HUES64 (cell line): Measurements from ENCODE around the gene NUDC.
"Not testable (repeated sequence)": the region's sequence is repeated elsewhere in the genome, so short reads cannot be mapped to it uniquely, and the experiment has no call there.

Experiments
- H3K27ac ChIP-seq: 2 replicates; pipeline ENCODE4 v1.7.0; 2013; ENCODE audit warnings: low read depth, low read length, inconsistent platforms
- H3K27me3 ChIP-seq: 2 replicates; pipeline ENCODE4 v1.6.1; 2013; ENCODE audit warnings: mild to moderate bottlenecking, low read length; ENCODE audit not compliant: insufficient read depth
- H3K36me3 ChIP-seq: 2 replicates; pipeline ENCODE4 v1.6.1; 2013; ENCODE audit warnings: mild to moderate bottlenecking, low read length; ENCODE audit not compliant: insufficient read depth
- H3K4me1 ChIP-seq: 2 replicates; pipeline ENCODE4 v1.6.1; 2013; ENCODE audit warnings: mild to moderate bottlenecking, low read length, moderate library complexity; ENCODE audit not compliant: insufficient read depth
- H3K4me3 ChIP-seq: 2 replicates; pipeline ENCODE4 v1.5.1; 2013; ENCODE audit warnings: mild to moderate bottlenecking, low read length, moderate library complexity
- H3K9ac ChIP-seq: 2 replicates; pipeline ENCODE4 v1.6.1; 2013; ENCODE audit warnings: mild to moderate bottlenecking, low read depth, low read length
- H3K9me3 ChIP-seq: 2 replicates; pipeline ENCODE4 v1.6.1; 2013; ENCODE audit warnings: low read depth, low read length; ENCODE audit not compliant: insufficient read depth
- WGBS: fragments of 150-250, 120-280 bp; methylation state at CpG from one replicate; pipeline ENCODE4 v1.1.7; 2013; ENCODE audit warnings: missing lambda C conversion rate; 5-methylcytosine and 5-hydroxymethylcytosine counted together

Gene NUDC

DNA sequence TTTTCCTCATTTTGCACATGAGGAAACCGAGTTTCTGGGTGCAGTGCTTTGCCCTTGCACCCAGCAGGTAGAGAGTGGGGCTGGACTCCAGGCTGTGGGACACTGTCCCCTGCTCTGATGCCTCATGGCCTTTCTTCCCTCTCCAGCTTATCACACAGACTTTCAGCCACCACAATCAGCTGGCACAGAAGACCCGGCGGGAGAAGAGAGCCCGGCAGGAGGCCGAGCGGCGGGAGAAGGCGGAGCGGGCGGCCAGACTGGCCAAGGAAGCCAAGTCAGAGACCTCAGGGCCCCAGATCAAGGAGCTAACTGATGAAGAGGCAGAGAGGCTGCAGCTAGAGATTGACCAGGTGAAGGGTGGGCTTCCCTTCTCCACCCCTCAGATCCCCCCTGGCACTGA, 19.8 kb downstream of the NUDC start:
- peaks cover 78% of the 10 kb centered on the region for H3K36me3 ChIP-seq
- WGBS, result 97% methylated on average over 10 of the region's 10 CpGs

DNA sequence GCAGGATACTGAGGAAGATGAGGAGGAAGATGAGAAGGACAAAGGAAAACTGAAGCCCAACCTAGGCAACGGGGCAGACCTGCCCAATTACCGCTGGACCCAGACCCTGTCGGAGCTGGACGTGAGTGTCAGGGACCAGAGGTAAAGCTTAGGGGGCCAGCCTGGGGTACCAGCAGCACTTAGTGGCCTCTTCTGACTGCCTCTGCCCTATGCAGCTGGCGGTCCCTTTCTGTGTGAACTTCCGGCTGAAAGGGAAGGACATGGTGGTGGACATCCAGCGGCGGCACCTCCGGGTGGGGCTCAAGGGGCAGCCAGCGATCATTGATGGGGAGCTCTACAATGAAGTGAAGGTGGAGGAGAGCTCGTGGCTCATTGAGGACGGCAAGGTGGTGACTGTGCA, 21.1 kb downstream of the NUDC start:
- Histone ChIP-seq H3K27me3 (no peaks in the 10 kb centered on the region), H3K9me3 (no peaks in the 10 kb centered on the region), H3K27ac (no peak overlapping the region), H3K4me3 (no peak overlapping the region), H3K9ac (no peak overlapping the region), H3K36me3 (peaks cover 78% of the 10 kb centered on the region), H3K4me1 (no peaks in the 10 kb centered on the region)
- 95% methylated on average over 12 of the region's 12 CpGs for WGBS

More for the DNA sequence above, 19.8 kb downstream of the NUDC start:
- Histone ChIP-seq H3K9ac (no peak overlapping the region), H3K9me3 (no peaks in the 10 kb centered on the region), H3K27ac (no peak overlapping the region), H3K27me3 (no peaks in the 10 kb centered on the region), H3K4me1 (no peaks in the 10 kb centered on the region), H3K4me3 (no peak overlapping the region)

DNA sequence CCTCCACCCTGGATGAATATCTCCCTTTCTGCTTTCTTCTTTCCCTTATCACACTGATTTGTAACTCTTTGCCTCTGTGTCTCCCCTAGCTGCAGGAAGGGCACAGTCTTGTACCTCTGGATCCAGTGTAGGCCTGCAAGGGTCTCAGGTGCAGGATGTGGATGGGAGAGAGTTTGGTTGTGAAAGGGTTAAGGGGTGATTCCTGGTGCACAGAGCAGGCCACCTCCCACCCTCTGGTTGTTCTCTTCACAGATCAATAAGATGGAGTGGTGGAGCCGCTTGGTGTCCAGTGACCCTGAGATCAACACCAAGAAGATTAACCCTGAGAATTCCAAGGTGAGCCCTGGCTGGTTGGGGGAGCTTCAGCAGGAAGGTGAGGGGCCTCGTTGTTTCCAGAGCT, 23.6 kb downstream of the NUDC start:
- Histone ChIP-seq H3K9me3 (no peaks in the 10 kb centered on the region), H3K36me3 (peaks cover 72% of the 10 kb centered on the region), H3K4me3 (no peak overlapping the region), H3K27me3 (no peaks in the 10 kb centered on the region), H3K4me1 (no peaks in the 10 kb centered on the region), H3K27ac (no peak overlapping the region), H3K9ac (no peak overlapping the region)
- 92% methylated on average over 2 of the region's 2 CpGs for WGBS

DNA sequence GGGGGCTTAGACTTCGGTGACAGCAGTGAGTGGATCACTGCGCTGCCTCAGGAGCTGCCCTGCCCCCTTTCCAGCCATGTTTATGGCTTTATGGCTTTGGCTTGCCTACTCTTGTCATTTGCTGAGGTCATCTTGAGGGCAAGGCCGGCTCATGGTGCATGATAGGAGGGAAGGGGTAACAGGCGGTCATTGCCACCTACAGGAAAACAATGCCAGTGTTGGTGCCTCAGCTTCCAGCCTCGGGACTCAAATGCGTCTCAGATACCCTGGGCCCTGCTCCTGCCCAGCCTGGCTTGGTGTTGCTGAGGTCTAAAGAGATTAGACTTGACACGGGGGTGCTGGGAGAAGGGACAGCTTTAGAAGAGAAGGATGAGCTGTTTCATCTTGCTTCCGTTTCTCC, 24.2 kb downstream of the NUDC start:
- no peaks in the 10 kb centered on the region for H3K27me3 ChIP-seq
- no peak overlapping the region for H3K27ac ChIP-seq
- no peak overlapping the region for H3K9ac ChIP-seq
- no peaks in the 10 kb centered on the region for H3K4me1 ChIP-seq
- H3K9me3 ChIP-seq, result no peaks in the 10 kb centered on the region
- H3K4me3 ChIP-seq, result no peak overlapping the region
- 94% methylated on average over 8 of the region's 8 CpGs for WGBS
- peaks cover 72% of the 10 kb centered on the region for H3K36me3 ChIP-seq

DNA sequence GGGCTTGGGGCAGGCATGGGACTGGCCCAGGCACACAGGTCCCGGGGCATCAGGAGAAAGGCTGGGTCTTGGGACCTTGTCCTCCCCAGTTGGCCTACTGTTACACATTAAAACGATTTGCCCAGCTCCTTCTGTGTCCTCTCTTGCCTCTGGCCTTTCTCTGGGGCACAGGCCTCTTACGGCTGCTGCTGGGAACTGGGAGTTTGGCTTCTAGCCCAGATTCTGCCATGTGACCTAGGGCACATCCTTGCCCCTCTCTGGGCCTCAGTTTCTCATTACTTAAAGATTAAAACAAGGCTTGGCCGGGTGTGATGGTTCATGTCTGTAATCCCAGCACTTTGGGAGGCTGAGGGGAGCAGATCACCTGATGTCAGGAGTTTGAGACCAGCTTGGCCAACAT, 24.7 kb downstream of the NUDC start:
- Histone ChIP-seq H3K9ac (no peak overlapping the region), H3K27ac (no peak overlapping the region), H3K4me1 (no peaks in the 10 kb centered on the region), H3K27me3 (no peaks in the 10 kb centered on the region), H3K9me3 (no peaks in the 10 kb centered on the region), H3K36me3 (peaks cover 68% of the 10 kb centered on the region), H3K4me3 (no peak overlapping the region)
- 94% methylated on average over 4 of the region's 4 CpGs for WGBS

DNA sequence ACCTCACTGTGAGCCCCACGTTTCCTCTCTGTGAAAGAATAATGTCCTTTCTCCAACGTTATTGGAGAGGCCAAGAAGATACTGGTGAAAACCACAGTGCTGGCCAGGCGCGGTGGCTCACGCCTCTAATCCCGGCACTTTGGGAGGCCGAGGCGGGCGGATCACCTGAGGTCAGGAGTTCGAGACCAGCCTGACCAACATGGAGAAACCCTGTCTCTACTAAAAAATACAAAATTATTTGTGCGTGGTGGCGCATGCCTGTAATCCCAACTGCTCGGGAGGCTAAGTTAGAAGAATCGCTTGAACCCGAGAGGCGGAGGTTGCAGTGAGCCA, 27.1 kb downstream of the NUDC start:
- H3K4me3 ChIP-seq, H3K9me3 ChIP-seq, H3K9ac ChIP-seq, H3K27ac ChIP-seq, H3K4me1 ChIP-seq, H3K27me3 ChIP-seq: not testable (repeated sequence)
- peaks cover 48% of the 10 kb centered on the region for H3K36me3 ChIP-seq
- 96% methylated on average over 16 of the region's 16 CpGs for WGBS

DNA sequence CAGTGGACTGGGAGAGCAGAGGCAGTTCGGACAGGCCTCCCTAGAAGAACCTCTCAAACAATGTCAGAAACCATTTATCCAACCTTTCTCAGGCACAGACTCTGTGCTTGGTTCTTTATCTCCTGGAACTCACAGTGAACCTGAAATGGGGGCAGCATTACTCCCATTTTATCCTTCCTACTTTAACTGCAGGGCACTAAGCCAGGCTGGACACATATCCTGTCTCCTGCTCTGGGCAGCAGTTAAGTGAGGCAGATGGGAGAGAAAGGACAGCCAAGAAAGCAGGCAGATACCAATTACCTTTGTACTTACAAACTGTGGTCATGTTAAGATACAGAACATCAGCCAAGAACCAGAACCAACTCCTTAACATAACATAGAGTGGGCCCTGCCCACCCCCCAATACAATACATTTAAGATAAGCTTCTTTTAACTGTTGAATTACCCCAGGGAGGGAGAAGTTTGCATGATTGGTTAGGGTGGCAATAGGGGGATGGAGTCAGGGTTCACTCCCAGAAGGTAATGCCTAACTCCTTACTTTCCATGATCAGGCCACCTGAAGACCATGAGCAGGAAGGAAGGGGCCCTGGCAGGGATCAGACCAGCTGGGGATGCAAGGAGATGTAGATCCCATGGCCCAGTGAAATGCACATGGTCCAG, 27.9 kb downstream of the NUDC start:
- Histone ChIP-seq H3K27me3 (no peaks in the 10 kb centered on the region), H3K27ac (no peak overlapping the region), H3K4me1 (no peaks in the 10 kb centered on the region), H3K4me3 (no peak overlapping the region), H3K36me3 (peaks cover 42% of the 10 kb centered on the region), H3K9ac (no peak overlapping the region), H3K9me3 (no peaks in the 10 kb centered on the region)
- WGBS, result 81% methylated on average over 1 of the region's 1 CpG

DNA sequence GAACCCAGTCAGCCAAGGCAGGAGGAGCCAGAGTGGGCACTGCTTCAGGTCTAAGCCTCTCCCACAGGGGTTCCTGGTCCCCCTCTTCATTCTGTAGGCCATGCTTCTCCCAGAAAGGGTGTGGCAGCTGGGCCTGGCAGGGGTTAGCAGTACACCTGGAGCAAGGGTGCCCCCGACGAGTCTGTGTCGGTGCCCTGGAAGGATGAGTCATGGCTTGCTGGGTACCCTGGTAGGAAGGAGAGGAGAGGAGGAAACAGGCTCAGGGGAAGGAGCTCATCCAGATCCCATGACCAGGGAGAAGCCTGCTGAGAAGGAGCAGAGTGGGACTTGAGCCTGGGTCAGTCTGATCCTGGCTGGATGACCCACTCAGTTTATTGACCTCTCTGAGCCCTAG, 28.4 kb downstream of the NUDC start:
- no peaks in the 10 kb centered on the region for H3K27me3 ChIP-seq
- no peak overlapping the region for H3K27ac ChIP-seq
- WGBS, result 98% methylated on average over 3 of the region's 3 CpGs
- no peaks in the 10 kb centered on the region for H3K4me1 ChIP-seq
- H3K9me3 ChIP-seq, result no peaks in the 10 kb centered on the region
- H3K36me3 ChIP-seq, result peaks cover 38% of the 10 kb centered on the region
- H3K4me3 ChIP-seq, result no peak overlapping the region
- no peak overlapping the region for H3K9ac ChIP-seq

DNA sequence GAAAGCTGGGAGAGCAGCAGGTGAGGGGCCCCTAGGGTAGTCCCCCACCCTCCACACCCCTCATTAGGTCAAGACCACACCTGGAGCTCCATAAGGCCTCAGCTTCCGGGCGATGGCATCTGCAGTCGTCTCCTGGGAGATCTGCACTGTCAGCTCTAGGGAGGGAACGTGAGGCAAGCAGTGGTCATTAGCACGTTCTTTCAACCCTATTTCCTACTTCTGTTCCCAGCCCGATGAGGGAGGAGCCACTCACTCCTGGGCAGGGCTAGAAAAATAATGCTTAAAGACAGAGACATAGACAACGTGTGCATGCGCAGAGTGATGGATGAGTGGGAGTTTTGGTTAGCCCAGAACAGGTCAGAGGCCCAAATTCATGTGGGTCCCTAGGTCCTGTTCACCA, 29.1 kb downstream of the NUDC start:
- H3K9me3 ChIP-seq, result no peaks in the 10 kb centered on the region
- H3K36me3 ChIP-seq, result peaks cover 31% of the 10 kb centered on the region
- H3K27ac ChIP-seq, result no peak overlapping the region
- H3K4me3 ChIP-seq, result no peak overlapping the region
- H3K27me3 ChIP-seq, result no peaks in the 10 kb centered on the region
- no peak overlapping the region for H3K9ac ChIP-seq
- H3K4me1 ChIP-seq, result no peaks in the 10 kb centered on the region
- WGBS, result 82% methylated on average over 8 of the region's 8 CpGs

DNA sequence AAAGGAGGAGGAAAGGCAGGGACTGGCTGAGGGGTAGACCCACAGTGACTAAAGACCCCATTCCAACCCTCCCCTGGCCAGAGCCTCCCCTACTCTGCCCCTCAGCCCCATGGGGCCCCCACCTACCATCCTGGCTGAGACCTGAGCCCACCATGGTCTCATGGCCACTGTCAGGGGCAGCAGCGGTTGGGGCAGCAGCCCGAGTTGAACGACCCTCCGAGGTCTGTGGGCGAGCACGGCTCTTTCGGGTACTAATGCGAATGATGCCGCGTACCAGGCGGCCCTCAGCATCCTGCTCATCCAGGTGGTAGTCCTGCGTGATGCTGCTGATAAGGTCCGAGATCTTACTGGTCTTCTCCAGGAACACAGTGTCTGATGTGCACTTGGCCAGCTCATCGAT, 29.7 kb downstream of the NUDC start:
- H3K9ac ChIP-seq, result no peak overlapping the region

DNA sequence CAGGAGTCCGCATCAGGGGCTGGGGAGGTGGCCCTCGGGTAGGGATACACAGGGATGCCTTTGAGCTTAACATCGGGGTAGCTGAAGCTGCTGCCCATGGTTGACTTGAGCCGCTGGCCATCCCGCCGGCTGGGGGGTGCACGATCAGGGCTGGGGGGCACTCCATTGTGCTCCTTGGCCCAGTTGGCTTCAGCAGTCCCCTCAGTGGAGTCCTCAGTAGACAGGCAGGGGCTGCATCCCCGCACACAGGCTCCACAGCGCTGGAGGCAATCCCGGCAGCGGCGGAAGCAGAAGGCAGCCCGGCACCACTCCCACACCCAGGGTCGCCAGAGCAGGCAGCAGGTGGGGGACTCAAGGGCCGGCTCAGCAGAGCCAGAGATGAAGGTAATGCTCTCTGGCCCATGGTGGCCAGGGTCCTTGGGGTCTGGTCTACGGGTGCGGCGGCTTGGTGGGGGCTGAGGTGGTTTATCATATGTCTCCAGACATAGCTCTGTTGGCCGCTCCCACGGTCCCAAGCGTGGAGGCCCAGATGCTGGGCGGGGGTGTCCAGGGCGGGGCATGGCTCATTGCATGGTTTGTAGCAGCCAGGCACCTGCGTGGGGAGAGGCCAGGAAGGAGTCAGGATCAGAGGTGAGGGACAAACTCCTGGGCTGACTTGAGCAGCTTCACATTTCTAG, 30.4 kb downstream of the NUDC start:
- Histone ChIP-seq H3K36me3 (peaks cover 18% of the 10 kb centered on the region), H3K4me3 (no peak overlapping the region), H3K9ac (no peak overlapping the region), H3K9me3 (no peaks in the 10 kb centered on the region), H3K4me1 (no peaks in the 10 kb centered on the region), H3K27ac (no peak overlapping the region), H3K27me3 (no peaks in the 10 kb centered on the region)
- WGBS, result 93% methylated on average over 24 of the region's 24 CpGs

More for the DNA sequence above, 29.7 kb downstream of the NUDC start:
- Histone ChIP-seq H3K9me3 (no peaks in the 10 kb centered on the region), H3K4me1 (no peaks in the 10 kb centered on the region), H3K27ac (no peak overlapping the region), H3K27me3 (no peaks in the 10 kb centered on the region), H3K36me3 (peaks cover 25% of the 10 kb centered on the region), H3K4me3 (no peak overlapping the region)
- 96% methylated on average over 14 of the region's 14 CpGs for WGBS

DNA sequence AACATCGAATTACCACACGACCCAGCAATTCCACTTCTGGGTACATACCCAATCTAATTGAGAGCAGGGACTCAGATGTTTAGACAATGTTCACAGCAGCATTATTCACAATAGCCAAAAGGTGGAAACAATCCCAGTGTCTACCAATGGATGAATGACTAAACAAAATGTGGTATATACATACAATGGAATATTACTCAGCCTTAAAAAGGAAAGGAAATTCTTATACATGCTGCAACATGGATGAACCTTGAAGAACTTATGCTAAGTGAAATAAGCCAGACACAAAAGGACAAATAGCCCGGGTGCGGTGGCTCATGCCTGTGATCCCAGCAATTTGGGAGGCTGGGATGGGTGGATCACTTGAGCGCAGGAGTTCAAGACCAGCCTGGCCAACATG, 31.8 kb downstream of the NUDC start:
- Histone ChIP-seq H3K36me3 (peaks cover 14% of the 10 kb centered on the region; the same call in 1 of the 2 replicates), H3K9me3 (no peaks in the 10 kb centered on the region), H3K9ac (no peak overlapping the region), H3K27ac (no peak overlapping the region), H3K4me1 (no peaks in the 10 kb centered on the region), H3K27me3 (0 out of 2 replicates have a peak, but pooled peaks cover 2% of the 10 kb centered on the region), H3K4me3 (no peak overlapping the region)
- WGBS, result 98% methylated on average over 5 of the region's 5 CpGs
